HG02885 (cell line): ENCODE data around the gene SHFL.
A peak's percentile ranks its signal among the peaks of the same experiment; 100 is the strongest.

Source experiments
- ATAC-seq: cut with Tn5 transposase; IDR thresholded peaks from one replicate; pipeline ENCODE4 v1.9.1; 2021; ENCODE audit warnings: mild to moderate bottlenecking; ENCODE audit not compliant: unreplicated experiment, poor library complexity

The SHFL gene

DNA sequence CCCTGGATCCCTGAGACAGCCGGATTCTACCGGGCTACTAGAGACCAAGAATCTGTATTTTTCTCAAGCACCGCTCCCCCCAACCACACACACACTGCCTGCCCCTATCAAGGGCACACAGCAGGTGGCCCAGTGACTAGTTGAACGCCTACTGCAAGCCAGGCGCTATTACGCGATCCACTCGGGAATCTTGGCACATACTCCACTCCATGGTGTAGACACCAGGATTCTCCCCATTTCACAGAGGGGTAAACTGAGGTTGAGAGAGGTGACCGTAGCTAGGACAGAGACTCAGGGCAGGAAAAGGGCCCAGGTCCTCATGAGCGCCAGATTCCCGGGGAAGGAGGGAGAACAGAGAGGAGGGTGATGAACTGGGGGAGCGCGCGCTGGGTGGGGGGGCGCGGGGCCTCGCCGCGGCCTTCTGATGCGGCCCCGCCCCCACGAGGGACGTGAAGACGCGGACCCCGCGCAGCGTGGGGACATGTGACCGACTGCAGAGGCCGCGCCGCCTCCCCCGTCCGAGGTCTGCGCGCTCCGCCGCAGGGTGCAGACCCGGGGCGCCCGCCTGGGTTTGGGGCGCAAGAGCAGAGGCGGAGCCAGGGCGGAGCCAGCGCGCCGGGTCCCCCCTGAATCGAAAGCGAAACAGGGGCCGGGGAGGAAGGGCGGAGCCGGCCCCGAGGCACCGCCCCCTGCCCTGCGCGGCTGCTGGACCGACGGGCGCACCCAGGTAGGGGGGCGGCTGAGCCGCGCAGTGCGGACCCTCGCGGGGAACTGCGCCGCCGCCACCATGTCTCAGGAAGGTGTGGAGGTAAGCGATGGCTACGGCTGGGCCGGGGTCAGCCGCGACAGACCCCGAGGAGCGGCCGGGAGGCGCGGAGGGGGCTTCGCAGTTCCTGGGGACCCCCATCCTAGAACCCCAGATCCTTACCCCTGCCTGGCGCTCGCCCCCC lies at the start of gene SHFL:
SHFL (plus strand) TSS at position 677 of the 950 bp plus-strand sequence; CDS start at position 788, 111 bp downstream.
- peak; percentile 87 for ATAC-seq

DNA sequence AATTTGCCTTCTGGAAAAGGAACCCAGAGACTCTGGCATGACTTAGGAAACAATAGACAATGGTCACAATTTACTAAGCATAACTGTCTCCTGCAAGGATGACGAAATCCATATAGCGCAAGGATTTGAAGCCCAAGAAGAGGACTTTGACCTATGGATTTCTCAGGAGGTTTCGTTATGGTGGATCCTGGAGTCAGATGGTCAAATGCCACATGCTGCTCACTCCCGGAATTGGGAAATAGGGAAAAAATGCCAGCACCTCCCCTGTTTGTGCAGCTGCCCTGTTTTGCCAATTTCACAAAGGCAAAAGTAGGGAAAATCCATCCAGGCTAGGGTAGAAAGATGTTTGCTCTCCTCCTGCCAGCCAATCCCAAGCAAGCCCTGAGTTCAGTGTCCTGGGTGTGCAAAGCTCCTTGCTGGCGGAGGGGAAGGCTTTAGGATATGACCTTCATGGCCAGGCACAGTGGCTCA lies 49.5 kb upstream of the SHFL start:
- no peak for ATAC-seq

DNA sequence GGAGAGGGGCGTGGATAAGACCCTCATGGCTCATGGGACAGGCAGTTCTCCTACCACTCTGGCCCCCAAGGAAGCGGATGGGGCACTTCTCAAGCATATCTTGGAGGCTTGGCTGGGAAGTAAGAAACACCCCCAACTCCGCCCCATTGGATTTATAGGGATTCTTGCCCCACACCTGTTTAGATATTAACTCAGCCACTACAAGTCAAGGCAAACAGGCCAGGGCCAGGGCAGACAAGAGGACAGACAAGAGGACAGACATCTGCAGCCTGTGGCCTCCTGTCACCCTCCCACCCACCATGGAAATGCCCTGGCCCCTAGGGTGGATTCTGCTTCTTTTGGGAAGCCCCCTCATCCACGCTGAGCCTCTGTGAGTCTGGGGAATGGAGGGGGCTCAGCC lies 48.8 kb upstream of the SHFL start:
- ATAC-seq = no peak

DNA sequence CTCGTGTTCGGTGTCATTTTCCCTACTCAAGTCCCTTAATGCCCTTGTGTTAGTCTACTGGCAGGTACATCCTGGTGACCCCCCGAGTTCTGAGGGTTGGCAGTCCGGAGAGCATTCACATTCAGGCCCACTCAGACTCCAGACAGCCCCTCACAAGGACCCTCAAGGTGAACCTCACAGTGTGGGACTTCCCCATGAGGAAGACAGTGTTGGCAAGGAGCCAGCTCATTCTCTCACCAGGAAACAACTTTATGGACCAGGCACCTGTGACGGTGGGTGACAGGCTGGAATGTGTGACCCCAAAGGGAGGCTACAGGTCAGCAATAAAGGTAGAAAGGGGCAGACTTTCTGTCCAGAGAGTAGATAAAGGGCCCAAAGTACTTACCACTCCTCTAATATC lies 48.3 kb upstream of the SHFL start:
- ATAC-seq = no peak

DNA sequence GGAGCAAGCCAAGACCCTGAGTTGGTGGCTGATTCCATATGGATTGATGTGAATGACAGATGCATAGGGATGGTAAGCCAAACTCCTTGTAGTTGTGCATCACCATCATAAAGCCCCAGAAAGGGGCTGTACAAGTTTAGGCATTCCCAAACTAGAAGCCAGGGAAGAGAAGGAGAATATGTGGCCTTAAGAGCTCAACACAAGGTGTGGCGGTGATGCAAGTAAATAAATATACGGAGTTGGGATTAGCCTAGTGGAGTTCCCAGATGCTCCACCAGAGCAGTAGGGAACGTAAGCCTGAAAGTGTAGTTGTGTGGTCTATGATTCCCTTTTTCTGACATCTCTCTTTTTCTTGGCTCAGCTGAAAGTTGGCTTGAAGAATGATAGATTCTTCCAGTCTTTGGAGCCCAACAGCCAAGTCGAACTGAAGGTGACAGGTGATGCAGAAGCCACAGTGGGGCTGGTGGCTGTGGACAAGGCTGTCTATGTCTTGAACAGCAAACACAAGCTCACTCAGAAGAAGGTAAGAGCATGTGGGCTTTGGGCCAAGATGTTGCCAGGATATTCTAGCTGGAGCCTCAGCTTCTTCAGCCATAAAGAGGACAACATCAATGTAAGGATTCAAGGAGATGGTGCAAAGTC lies 42.7 kb upstream of the SHFL start:
- no peak for ATAC-seq

DNA sequence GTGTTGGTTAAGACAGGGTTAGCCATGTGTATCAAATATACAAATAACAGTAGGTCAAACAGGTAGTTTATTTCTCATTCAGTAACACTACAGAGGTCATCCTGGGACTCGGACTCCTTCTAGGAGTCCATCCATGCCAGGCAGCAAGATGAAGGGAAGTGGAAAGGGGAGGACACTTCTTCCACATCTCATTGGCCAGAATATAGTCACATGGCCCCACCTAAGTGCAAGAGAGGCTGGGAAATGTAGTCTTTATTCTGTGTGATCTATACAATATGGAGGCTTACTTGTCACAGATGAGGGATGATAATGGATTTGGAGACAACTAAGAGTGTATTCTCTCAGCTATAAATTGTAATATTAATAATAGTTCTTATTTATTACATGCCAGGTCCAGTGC lies 41.7 kb upstream of the SHFL start:
- no peak for ATAC-seq

DNA sequence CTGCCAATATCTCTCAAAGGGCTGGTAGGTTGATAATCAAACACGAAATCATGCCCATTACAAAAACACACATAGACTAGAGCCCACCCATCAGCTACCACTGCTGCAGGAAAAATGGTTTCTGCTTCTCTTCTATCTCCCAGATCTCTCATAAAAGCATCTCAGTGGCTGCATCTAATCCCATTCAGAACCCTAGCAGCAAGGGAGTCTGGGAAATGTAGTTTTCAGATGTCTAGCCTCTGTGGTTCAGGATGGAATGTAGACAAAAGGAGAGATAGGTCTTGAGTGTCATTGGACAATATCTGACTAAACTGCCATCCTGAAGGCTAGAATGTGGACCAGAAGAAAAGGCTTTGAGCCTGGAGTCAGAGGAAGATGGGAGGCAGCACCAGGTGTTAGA lies 40.7 kb upstream of the SHFL start:
- no peak for ATAC-seq

DNA sequence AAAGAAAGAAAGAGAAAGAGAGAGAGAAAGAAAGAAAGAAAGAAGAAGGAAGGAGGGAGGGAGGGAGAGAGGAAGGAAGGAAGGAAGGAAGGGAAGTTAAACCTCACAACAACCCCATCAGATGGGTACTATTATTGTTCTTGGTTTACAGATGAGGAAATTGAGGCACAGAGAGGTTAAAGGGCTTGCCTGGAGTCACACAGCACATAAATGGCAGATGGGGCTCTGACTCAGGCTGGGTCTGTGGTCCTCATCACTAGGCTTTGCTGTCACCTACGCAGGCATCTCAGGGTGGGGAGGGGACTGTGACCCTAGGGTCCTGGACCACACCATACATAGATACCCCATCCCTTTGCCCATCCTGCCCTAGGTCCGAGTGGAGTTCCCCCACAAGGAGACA lies 36.5 kb upstream of the SHFL start:
- ATAC-seq = no peak

DNA sequence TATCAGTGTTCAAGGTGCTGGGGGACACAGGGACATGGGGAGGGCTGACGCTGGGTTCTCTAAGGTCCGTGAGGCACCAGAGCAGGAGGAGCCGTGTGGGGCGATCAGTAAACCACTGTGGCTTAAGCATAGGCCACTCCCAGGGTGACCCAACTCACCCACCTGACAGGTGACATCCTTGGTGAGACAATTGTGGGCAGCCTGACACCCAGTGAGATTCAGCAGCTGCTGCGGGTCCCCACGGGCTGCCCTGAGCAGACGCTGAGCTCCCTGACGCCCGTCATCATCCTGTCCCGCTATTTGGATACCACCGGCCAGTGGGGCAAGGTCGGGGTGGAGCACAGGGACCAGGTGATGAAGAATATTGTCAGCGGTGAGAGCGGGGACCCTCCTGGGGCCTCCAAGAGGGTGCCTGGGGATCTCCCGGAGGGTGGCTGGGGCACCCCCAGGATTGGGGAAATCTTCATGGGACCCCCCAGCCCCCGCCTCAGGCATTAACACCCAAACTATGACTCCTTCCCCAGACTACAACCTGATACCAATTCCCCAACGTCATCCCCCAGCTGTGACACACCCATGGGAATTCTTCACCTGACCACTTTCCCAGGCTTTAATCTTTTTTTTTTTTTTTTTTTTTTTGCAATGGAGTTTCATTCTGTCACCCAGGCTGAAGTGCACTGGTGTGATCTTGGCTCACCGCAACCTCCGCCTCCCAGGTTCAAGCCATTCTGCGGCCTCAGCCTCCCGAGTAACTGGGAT lies 33.3 kb upstream of the SHFL start:
- no peak for ATAC-seq

DNA sequence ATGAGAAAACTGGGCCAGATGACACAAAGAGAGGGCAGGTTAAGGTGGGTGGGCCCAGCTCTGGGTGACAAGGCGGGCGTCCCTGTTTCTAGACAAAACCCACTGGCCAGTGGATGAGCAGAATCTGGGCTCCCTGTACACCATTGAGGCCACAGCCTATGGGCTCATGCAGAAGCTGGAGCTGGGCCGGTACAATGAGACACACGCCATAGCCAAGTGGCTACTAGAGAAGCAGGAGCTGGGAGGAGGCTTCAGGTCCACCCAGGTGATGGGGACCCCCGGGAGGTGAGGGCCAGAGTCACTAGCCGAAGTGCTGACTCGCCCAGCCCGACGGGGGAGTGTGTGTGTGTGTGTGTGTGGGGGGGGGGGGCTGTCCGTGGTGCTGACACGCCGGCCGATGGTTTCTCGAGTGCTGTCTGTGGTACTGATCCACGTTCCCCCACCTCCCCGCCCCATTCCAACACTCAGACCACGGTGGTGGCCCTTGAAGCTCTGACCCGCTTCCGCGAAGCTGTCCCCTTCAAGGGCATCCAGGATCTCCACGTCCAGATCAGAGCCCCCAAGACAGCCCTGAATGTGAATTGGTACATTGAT lies 24.3 kb upstream of the SHFL start:
- no peak for ATAC-seq

DNA sequence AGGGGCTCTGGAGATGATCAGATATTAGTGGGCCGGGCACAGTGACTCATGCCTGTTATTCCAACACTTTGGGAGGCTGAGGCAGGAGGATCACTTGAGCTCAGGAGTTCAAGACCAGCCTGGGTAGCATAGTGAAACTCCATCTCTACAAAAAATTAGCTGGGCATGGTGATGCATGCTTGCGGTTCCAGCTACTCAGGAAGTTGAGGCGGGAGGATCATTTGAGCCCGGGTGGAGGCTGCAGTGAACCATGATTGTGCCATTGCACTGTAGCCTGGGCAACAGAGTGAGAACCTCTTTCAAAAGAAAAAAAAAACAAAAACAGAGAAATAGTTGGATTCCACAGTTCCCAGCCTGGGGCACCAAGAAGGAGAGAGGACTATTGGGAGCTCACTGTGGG lies 17.9 kb upstream of the SHFL start:
- ATAC-seq = no peak

DNA sequence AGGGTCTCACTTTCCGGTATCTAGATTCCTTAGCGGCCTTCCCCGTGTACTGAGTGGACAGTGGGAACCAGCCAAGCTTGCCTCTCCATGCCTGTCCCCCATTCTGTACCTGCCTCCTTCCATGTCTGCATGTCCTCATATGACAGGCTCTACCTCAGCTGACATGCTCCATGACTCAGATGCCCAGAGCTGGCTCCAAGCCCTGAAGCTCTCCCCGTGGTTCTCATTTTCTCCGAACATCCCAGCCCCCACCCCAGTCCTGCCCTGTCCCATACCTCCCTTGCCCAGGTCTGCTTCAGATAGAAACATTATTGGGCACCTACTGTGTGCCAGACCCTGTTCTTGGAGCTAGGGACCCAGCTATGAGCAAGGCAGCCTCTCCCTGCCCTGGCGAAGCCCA lies 17.1 kb upstream of the SHFL start:
- no peak for ATAC-seq

DNA sequence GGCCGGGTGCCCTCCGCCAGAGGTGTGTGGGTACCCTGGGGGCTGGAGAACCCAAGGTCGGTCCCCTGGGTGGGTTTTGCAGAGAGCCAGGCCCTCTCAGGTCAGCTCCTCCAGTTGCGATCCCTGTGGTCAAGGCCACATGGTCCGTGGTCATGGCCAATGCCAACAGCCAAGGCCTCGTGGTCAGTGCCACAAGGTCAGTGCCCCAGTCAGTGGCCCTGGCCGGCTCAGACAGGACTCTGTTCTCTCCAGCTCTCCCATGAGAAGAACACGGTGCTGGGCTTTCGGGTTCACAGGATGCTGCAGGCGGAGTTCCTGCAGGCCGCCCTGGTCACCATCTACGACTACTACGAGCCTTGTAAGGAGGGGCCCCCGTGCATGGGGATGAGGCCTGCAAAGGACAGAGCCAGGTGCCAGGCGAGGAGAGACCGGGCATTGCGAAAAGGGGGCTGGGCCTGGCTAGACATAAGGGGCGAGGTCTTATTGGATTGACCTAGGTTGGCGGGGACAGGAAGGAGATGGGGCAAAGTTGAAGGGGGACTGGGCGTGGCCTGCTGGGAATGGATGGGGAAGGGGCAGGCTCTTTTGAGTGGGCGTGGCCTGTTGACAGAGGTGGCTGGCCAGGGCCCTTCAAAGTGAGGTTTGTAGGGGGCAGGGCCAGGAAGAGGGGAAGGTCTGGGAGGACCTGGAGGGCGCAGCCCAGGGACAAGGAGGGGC lies 15.2 kb upstream of the SHFL start:
- ATAC-seq = no peak

DNA sequence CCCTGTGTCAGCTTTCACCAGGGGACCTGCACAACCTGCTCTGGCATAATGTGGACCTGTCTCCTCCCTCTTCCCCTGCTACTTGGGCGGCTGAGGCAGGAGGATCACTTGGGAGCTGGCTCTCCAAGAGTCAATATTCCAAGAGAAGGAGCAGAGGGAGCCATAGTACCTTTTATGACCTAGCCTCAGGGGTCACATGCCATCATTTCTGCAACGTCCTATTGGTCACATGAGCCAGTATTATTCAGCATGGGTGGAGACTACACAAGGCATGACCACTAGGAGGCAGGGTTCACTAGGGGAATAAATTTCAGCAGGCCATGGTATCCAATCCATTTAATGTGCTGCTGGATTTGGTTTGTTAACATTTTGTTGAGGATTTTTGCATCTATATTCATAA lies 12.0 kb upstream of the SHFL start:
- no peak for ATAC-seq

DNA sequence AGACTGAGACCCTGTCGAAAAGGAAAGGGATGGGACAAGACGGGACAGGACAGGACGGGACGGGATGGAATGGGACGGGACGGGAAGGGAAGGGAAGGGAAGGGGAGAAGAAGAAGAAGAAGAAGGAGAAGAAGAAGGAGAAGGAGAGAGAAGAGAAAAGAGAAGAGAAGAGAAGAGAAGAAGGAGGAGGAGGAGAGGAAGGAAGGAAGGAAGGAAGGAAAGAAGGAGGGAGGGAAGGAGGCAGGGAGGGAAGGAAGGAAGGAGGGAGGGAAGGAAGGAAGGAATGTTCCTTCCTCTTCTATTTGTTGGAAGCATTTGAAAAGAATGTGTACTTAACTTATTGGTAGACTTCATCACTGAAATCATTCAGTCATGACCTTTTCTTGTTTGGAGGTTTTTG lies 9.6 kb upstream of the SHFL start:
- no peak for ATAC-seq

DNA sequence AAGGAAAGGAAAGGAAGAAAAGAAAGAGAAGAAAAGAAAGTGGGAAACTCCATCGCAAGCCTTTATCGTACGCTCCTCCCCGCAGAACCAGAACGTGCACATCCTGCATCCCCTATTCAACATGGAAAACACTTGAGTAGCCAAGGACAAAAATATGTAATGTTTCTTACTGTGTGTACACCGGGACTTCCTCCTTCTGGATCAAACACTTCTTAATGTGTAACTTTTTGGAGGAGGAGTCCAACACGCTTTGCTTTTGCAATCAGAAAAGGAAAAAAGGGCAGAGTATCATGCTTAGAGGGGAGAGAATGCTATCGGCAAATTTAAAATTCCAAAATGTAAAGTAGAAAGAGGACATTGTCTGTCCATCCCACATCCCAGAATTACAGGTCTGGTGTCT lies 7.8 kb upstream of the SHFL start:
- ATAC-seq = no peak

DNA sequence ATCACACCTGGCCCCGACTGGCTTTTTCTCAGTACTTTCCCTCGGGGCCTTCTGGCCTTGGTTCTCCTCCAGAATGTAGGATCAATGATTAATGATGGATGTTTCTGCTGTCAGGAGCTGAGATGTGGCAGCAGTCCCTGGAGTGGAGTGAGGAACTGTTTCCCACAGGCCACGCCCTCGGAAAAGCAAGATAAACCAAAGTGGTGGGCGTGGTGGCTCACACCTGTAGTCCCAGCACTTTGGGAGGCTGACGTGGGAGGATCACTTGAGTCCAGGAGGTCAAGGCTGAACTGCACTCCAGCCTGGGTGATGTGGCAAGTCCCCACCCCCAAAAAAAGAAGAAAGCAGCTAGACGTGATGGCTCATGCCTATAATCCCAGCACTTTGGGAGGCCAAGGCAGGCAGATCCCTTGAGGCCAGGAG lies 7.1 kb upstream of the SHFL start:
- no peak for ATAC-seq

DNA sequence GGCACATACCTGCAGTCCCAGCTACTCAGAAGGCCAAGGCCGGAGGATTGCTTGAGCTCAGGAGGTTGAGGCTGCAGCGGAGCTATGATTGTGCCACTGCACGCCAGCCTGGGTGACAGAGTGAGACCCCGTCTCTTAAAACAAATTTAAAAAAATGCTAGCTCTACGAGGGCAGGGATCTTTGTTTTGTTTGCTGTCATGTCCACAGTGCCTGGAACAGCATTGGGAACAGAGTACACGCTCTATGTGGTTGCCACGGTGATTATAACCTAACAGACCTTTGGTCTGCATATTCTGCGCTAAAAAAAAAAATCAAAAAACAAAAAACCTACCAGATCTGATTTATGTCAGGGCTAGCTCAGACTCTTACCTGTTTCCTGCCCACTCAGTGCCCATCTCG lies 2.2 kb upstream of the SHFL start:
- ATAC-seq = no peak

DNA sequence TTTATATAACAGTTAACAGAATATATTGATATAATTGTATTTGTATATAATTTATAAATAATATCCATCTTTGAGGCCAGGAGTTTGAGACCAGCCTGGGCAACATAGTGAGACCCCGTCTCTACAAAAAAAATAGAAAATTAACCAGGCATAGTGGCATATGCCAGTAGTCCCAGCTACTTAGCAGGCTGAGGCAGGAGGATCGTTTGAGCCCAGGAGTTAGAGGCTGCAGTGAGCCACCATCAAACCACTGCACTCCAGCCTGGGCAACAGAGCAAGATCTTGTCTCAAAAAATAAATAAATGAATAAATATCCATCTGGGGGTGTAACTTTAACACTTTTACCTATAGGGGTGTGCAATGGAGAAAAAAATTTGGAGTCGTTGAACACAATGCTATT lies 1.3 kb upstream of the SHFL start:
- ATAC-seq = no peak
